Ovary (tissue), 3 donors: ENCODE results near the gene STK33.

ENCODE experiments used
- EP300 ChIP-seq: sonication (generic); formaldehyde crosslinking; IDR thresholded peaks from one replicate; pipeline ENCODE4 v1.6.1; 2017; ENCODE audit warnings: antibody characterized with exemption
- POLR2A ChIP-seq: fragments of 450-650 bp; IDR thresholded peaks from one replicate; pipeline ENCODE4 v1.6.1; 2017; ENCODE audit warnings: antibody characterized with exemption, mild to moderate bottlenecking, moderate library complexity
- TF ChIP-seq, protein P1 (sequence below), 3 donors: fragments of 450-650 bp in 2 of 3; fragments of 200-600 bp in 1 of 3; IDR thresholded peaks; one replicate each; pipeline versions ENCODE4 v1.5.1 to v1.8.0; 2016 to 2022; ENCODE audit warnings: antibody characterized with exemption in 3 of 3, mild to moderate bottlenecking in 1 of 3
- donor health status: DM: no; HTN: no; CAD: no.

DNA sequence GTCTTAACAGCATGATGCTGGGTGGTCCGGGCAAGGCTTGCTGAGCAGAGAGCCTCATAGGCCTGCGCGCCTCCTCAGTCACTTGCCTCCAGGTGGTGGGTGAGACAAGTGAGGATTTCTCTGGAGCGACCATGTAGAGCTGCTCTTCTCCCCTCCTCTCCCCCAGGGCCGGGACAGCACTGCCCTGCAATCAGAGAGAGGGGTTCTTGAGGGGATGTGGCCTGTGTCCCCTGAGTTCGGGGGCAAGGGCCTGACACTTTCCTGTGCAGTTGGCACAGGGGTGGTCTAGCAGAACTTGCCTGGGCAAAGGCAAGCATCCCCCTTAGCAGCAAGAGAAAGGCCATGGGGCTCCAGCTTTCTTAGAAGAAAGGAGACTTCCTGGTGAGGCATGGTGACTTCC lies 234.5 kb downstream of the STK33 start:
- no peak for TF ChIP-seq EP300
- TF ChIP-seq POLR2A, result no peak
- TF ChIP-seq, protein P1, sequence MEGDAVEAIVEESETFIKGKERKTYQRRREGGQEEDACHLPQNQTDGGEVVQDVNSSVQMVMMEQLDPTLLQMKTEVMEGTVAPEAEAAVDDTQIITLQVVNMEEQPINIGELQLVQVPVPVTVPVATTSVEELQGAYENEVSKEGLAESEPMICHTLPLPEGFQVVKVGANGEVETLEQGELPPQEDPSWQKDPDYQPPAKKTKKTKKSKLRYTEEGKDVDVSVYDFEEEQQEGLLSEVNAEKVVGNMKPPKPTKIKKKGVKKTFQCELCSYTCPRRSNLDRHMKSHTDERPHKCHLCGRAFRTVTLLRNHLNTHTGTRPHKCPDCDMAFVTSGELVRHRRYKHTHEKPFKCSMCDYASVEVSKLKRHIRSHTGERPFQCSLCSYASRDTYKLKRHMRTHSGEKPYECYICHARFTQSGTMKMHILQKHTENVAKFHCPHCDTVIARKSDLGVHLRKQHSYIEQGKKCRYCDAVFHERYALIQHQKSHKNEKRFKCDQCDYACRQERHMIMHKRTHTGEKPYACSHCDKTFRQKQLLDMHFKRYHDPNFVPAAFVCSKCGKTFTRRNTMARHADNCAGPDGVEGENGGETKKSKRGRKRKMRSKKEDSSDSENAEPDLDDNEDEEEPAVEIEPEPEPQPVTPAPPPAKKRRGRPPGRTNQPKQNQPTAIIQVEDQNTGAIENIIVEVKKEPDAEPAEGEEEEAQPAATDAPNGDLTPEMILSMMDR (IDR thresholded peaks at IDR 0.05), result no peak
